ENCODE measurements around the gene UGP2.
A peak's percentile ranks its signal among the peaks of the same experiment; 100 is the strongest.

DNA sequence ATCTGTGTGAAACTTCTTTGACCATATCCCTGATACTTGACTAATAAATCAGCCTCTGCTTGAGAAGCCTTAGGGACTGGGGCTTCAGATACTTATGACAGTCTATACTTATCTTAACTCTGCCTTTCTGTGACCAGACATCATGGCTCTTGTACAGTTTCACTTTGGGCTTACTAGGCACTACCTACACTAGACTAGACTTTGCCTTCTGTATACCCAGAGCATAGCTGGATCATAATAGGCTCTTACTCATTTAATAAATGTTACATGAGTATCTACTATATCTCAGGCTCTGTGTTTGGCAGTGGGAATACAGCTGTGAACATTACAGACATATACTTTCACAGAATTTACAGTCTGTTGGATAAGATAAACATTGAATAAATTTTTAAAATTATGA lies 9.0 kb downstream of the UGP2 start:
- no peak for TF ChIP-seq CTCF (IDR thresholded peaks at IDR 0.05; ENCODE audit: low read depth, low read length, missing input control)
- TF ChIP-seq, protein P1, sequence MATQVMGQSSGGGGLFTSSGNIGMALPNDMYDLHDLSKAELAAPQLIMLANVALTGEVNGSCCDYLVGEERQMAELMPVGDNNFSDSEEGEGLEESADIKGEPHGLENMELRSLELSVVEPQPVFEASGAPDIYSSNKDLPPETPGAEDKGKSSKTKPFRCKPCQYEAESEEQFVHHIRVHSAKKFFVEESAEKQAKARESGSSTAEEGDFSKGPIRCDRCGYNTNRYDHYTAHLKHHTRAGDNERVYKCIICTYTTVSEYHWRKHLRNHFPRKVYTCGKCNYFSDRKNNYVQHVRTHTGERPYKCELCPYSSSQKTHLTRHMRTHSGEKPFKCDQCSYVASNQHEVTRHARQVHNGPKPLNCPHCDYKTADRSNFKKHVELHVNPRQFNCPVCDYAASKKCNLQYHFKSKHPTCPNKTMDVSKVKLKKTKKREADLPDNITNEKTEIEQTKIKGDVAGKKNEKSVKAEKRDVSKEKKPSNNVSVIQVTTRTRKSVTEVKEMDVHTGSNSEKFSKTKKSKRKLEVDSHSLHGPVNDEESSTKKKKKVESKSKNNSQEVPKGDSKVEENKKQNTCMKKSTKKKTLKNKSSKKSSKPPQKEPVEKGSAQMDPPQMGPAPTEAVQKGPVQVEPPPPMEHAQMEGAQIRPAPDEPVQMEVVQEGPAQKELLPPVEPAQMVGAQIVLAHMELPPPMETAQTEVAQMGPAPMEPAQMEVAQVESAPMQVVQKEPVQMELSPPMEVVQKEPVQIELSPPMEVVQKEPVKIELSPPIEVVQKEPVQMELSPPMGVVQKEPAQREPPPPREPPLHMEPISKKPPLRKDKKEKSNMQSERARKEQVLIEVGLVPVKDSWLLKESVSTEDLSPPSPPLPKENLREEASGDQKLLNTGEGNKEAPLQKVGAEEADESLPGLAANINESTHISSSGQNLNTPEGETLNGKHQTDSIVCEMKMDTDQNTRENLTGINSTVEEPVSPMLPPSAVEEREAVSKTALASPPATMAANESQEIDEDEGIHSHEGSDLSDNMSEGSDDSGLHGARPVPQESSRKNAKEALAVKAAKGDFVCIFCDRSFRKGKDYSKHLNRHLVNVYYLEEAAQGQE (IDR thresholded peaks at IDR 0.05) = no peak
- no peak for TF ChIP-seq GABPA (IDR thresholded peaks at IDR 0.05 in 1 of 2, conservative IDR thresholded peaks at IDR 0.05 in 1 of 2)
- TF ChIP-seq FOXA1 (IDR thresholded peaks at IDR 0.05) = no peak
- TF ChIP-seq EGR1 (IDR thresholded peaks at IDR 0.05; ENCODE audit: low read depth in 2 of 2) = no peak
- TF ChIP-seq HNF4A (conservative IDR thresholded peaks at IDR 0.05) = peak; percentile 23 to 45
- no peak for TF ChIP-seq JUND (IDR thresholded peaks at IDR 0.05)
- no peak for TF ChIP-seq SP1 (IDR thresholded peaks at IDR 0.05)
- TF ChIP-seq, protein P2, sequence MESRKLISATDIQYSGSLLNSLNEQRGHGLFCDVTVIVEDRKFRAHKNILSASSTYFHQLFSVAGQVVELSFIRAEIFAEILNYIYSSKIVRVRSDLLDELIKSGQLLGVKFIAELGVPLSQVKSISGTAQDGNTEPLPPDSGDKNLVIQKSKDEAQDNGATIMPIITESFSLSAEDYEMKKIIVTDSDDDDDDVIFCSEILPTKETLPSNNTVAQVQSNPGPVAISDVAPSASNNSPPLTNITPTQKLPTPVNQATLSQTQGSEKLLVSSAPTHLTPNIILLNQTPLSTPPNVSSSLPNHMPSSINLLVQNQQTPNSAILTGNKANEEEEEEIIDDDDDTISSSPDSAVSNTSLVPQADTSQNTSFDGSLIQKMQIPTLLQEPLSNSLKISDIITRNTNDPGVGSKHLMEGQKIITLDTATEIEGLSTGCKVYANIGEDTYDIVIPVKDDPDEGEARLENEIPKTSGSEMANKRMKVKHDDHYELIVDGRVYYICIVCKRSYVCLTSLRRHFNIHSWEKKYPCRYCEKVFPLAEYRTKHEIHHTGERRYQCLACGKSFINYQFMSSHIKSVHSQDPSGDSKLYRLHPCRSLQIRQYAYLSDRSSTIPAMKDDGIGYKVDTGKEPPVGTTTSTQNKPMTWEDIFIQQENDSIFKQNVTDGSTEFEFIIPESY (IDR thresholded peaks at IDR 0.05) = no peak
- no peak for TF ChIP-seq RAD21 (IDR thresholded peaks at IDR 0.05)
- TF ChIP-seq, protein P3, sequence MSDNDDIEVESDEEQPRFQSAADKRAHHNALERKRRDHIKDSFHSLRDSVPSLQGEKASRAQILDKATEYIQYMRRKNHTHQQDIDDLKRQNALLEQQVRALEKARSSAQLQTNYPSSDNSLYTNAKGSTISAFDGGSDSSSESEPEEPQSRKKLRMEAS (IDR thresholded peaks at IDR 0.05) = no peak
- TF ChIP-seq YY1 (IDR thresholded peaks at IDR 0.05) = no peak
- no peak for TF ChIP-seq TAF1 (conservative IDR thresholded peaks at IDR 0.05)

All from liver (tissue), 3 donors.